Measurements from ENCODE around the gene XG. TPM values are rescaled to one million over a fixed set of nuclear protein-coding genes. Genes with fewer than 3 reads are reported as not detected.

Gene XG
- total and polyA plus RNA-seq, 5 donors from 2014 or later, result not detected

- Mint-ChIP-seq H3K27ac (peak overlapping the region; percentile 61 to 87 (median 71)), H3K36me3 (peaks cover 16% of the 10 kb centered on the region), H3K4me1 (peaks cover 19 to 70% (median 50%) of the 10 kb centered on the region in 4 donors), H3K4me3 (peak overlapping the region; percentile 67 to 89 (median 84)), H3K9me3 (no peaks in the 10 kb centered on the region), H3K27me3 (no peaks in the 10 kb centered on the region)
- Histone ChIP-seq H3K27ac (ENCODE audit: insufficient read depth, low read length, poor library complexity, severe bottlenecking) (peak overlapping the region; percentile 73), H3K36me3 (ENCODE audit: control insufficient read depth, insufficient read depth, low read length) (peaks cover 31% of the 10 kb centered on the region), H3K4me3 (ENCODE audit: low read depth, low read length) (peak overlapping the region; percentile 58), H3K27me3 (ENCODE audit: control insufficient read depth, insufficient read depth, low read length) (no peaks in the 10 kb centered on the region), H3K4me1 (ENCODE audit: control insufficient read depth, insufficient read depth, low read length, poor library complexity, severe bottlenecking) (peaks cover 50% of the 10 kb centered on the region), H3K9me3 (ENCODE audit: control insufficient read depth in 2 of 2, low read length in 2 of 2) (no peaks in the 10 kb centered on the region)
- ATAC-seq (ENCODE audit: low read depth in 2 of 2) (peak; percentile 29 to 33), DNase-seq (peak in 1 of 3 donors; percentile 34)
These were observed 41.6 kb upstream of the XG start for GRCh38 chrX:2710041-2710840.

GRCh38 chrX:2711441-2711840 is 40.4 kb upstream of the XG start:
- Mint-ChIP-seq H3K27me3 (no peaks in the 10 kb centered on the region), H3K36me3 (peaks cover 18% of the 10 kb centered on the region), H3K9me3 (no peaks in the 10 kb centered on the region), H3K27ac (peak overlapping the region in 1 of 3 donors; percentile 26), H3K4me3 (no peak overlapping the region), H3K4me1 (peaks cover 17 to 67% (median 50%) of the 10 kb centered on the region in 4 donors)
- no peaks in the 10 kb centered on the region for H3K9me3 ChIP-seq (ENCODE audit: control insufficient read depth in 2 of 2, low read length in 2 of 2)
- DNase-seq (no peak), ATAC-seq (ENCODE audit: low read depth in 2 of 2) (no peak)
- H3K36me3 ChIP-seq (ENCODE audit: control insufficient read depth, insufficient read depth, low read length), result peaks cover 27% of the 10 kb centered on the region
- H3K27me3 ChIP-seq (ENCODE audit: control insufficient read depth, insufficient read depth, low read length), result no peaks in the 10 kb centered on the region
- peaks cover 48% of the 10 kb centered on the region for H3K4me1 ChIP-seq (ENCODE audit: control insufficient read depth, insufficient read depth, low read length, poor library complexity, severe bottlenecking)
- no peak overlapping the region for H3K4me3 ChIP-seq (ENCODE audit: low read depth, low read length)
- no peak overlapping the region for H3K27ac ChIP-seq (ENCODE audit: insufficient read depth, low read length, poor library complexity, severe bottlenecking)

- Mint-ChIP-seq H3K9me3 (no peaks in the 10 kb centered on the region), H3K4me3 (no peak overlapping the region), H3K4me1 (peaks cover 14 to 59% (median 44%) of the 10 kb centered on the region in 4 donors), H3K27ac (no peak overlapping the region), H3K27me3 (no peaks in the 10 kb centered on the region), H3K36me3 (peaks cover 16% of the 10 kb centered on the region)
- Histone ChIP-seq H3K9me3 (ENCODE audit: control insufficient read depth in 2 of 2, low read length in 2 of 2) (no peaks in the 10 kb centered on the region), H3K4me3 (ENCODE audit: low read depth, low read length) (no peak overlapping the region), H3K36me3 (ENCODE audit: control insufficient read depth, insufficient read depth, low read length) (peaks cover 36% of the 10 kb centered on the region), H3K27me3 (ENCODE audit: control insufficient read depth, insufficient read depth, low read length) (no peaks in the 10 kb centered on the region), H3K4me1 (ENCODE audit: control insufficient read depth, insufficient read depth, low read length, poor library complexity, severe bottlenecking) (peaks cover 38% of the 10 kb centered on the region), H3K27ac (ENCODE audit: insufficient read depth, low read length, poor library complexity, severe bottlenecking) (no peak overlapping the region)
- DNase-seq, result no peak
- no peak for ATAC-seq (ENCODE audit: low read depth in 2 of 2)
These were observed 39.4 kb upstream of the XG start for GRCh38 chrX:2712428-2712827.

- no peaks in the 10 kb centered on the region for H3K9me3 ChIP-seq (ENCODE audit: control insufficient read depth in 2 of 2, low read length in 2 of 2)
- DNase-seq (no peak), ATAC-seq (ENCODE audit: low read depth in 2 of 2) (no peak)
- H3K27ac ChIP-seq (ENCODE audit: insufficient read depth, low read length, poor library complexity, severe bottlenecking), result no peak overlapping the region
- H3K27me3 ChIP-seq (ENCODE audit: control insufficient read depth, insufficient read depth, low read length), result no peaks in the 10 kb centered on the region
- H3K27ac Mint-ChIP-seq, result no peak overlapping the region
- H3K4me3 Mint-ChIP-seq, result no peak overlapping the region
- no peaks in the 10 kb centered on the region for H3K9me3 Mint-ChIP-seq
- H3K4me1 Mint-ChIP-seq, result peaks cover 7 to 52% (median 37%) of the 10 kb centered on the region in 4 donors
- H3K27me3 Mint-ChIP-seq, result no peaks in the 10 kb centered on the region
- H3K4me3 ChIP-seq (ENCODE audit: low read depth, low read length), result no peak overlapping the region
- peaks cover 30% of the 10 kb centered on the region for H3K4me1 ChIP-seq (ENCODE audit: control insufficient read depth, insufficient read depth, low read length, poor library complexity, severe bottlenecking)
- H3K36me3 Mint-ChIP-seq, result peaks cover 18% of the 10 kb centered on the region
- H3K36me3 ChIP-seq (ENCODE audit: control insufficient read depth, insufficient read depth, low read length), result peaks cover 43% of the 10 kb centered on the region
These were observed 38.7 kb upstream of the XG start for GRCh38 chrX:2712890-2713840.

- Mint-ChIP-seq H3K27ac (peak overlapping the region in 2 of 3 donors; percentile 54 to 95), H3K36me3 (peaks cover 19% of the 10 kb centered on the region), H3K4me1 (peaks cover 11 to 38% (median 25%) of the 10 kb centered on the region in 4 donors), H3K4me3 (no peak overlapping the region), H3K9me3 (no peaks in the 10 kb centered on the region), H3K27me3 (no peaks in the 10 kb centered on the region)
- no peaks in the 10 kb centered on the region for H3K27me3 ChIP-seq (ENCODE audit: control insufficient read depth, insufficient read depth, low read length)
- H3K4me1 ChIP-seq (ENCODE audit: control insufficient read depth, insufficient read depth, low read length, poor library complexity, severe bottlenecking), result peaks cover 27% of the 10 kb centered on the region
- ATAC-seq (ENCODE audit: low read depth in 2 of 2) (no peak), DNase-seq (peak in 1 of 3 donors; percentile 18)
- no peak overlapping the region for H3K4me3 ChIP-seq (ENCODE audit: low read depth, low read length)
- H3K9me3 ChIP-seq (ENCODE audit: control insufficient read depth in 2 of 2, low read length in 2 of 2), result no peaks in the 10 kb centered on the region
- no peak overlapping the region for H3K27ac ChIP-seq (ENCODE audit: insufficient read depth, low read length, poor library complexity, severe bottlenecking)
- H3K36me3 ChIP-seq (ENCODE audit: control insufficient read depth, insufficient read depth, low read length), result peaks cover 56% of the 10 kb centered on the region
These were observed 37.3 kb upstream of the XG start for GRCh38 chrX:2714551-2714950.

GRCh38 chrX:2715066-2715600 is 36.7 kb upstream of the XG start:
- DNase-seq, result no peak
- Mint-ChIP-seq H3K4me3 (peak overlapping the region in 1 of 4 donors; percentile 5), H3K4me1 (peaks cover 11 to 32% (median 20%) of the 10 kb centered on the region in 4 donors), H3K9me3 (no peaks in the 10 kb centered on the region), H3K36me3 (peaks cover 25% of the 10 kb centered on the region), H3K27ac (peak overlapping the region in 2 of 3 donors; percentile 78 to 95), H3K27me3 (no peaks in the 10 kb centered on the region)
- Histone ChIP-seq H3K9me3 (ENCODE audit: control insufficient read depth in 2 of 2, low read length in 2 of 2) (no peaks in the 10 kb centered on the region), H3K36me3 (ENCODE audit: control insufficient read depth, insufficient read depth, low read length) (peaks cover 62% of the 10 kb centered on the region), H3K4me1 (ENCODE audit: control insufficient read depth, insufficient read depth, low read length, poor library complexity, severe bottlenecking) (peaks cover 21% of the 10 kb centered on the region), H3K27ac (ENCODE audit: insufficient read depth, low read length, poor library complexity, severe bottlenecking) (no peak overlapping the region), H3K4me3 (ENCODE audit: low read depth, low read length) (no peak overlapping the region), H3K27me3 (ENCODE audit: control insufficient read depth, insufficient read depth, low read length) (no peaks in the 10 kb centered on the region)
- ATAC-seq (ENCODE audit: low read depth in 2 of 2), result no peak

- H3K36me3 ChIP-seq (ENCODE audit: control insufficient read depth, insufficient read depth, low read length), result peaks cover 81% of the 10 kb centered on the region
- ATAC-seq (ENCODE audit: low read depth in 2 of 2), result no peak
- Mint-ChIP-seq H3K9me3 (no peaks in the 10 kb centered on the region), H3K27me3 (no peaks in the 10 kb centered on the region), H3K36me3 (peaks cover 33% of the 10 kb centered on the region), H3K27ac (peak overlapping the region in 1 of 3 donors; percentile 48), H3K4me1 (peaks cover 6 to 16% (median 12%) of the 10 kb centered on the region in 4 donors), H3K4me3 (peak overlapping the region in 1 of 4 donors; percentile 58)
- H3K27me3 ChIP-seq (ENCODE audit: control insufficient read depth, insufficient read depth, low read length), result no peaks in the 10 kb centered on the region
- peaks cover 13% of the 10 kb centered on the region for H3K4me1 ChIP-seq (ENCODE audit: control insufficient read depth, insufficient read depth, low read length, poor library complexity, severe bottlenecking)
- no peak overlapping the region for H3K4me3 ChIP-seq (ENCODE audit: low read depth, low read length)
- DNase-seq, result no peak
- no peak overlapping the region for H3K27ac ChIP-seq (ENCODE audit: insufficient read depth, low read length, poor library complexity, severe bottlenecking)
- H3K9me3 ChIP-seq (ENCODE audit: control insufficient read depth in 2 of 2, low read length in 2 of 2), result no peaks in the 10 kb centered on the region
These were observed 34.5 kb upstream of the XG start for GRCh38 chrX:2717312-2717711.

Measured in CD4-positive, CD25-positive, alpha-beta regulatory T cell (primary cell).